ENCODE measurements around the gene ZNF536.

The ZNF536 gene

GRCh38 chr19:30539981-30540380 is 167.8 kb downstream of the ZNF536 start:
- DNase-seq, result no peak

GRCh38 chr19:30540761-30541160 is 168.6 kb downstream of the ZNF536 start:
- no peak for DNase-seq

GRCh38 chr19:30541575-30541974 is 169.4 kb downstream of the ZNF536 start:
- no peak for DNase-seq

GRCh38 chr19:30543243-30543945 is 171.2 kb downstream of the ZNF536 start:
- DNase-seq, result no peak

GRCh38 chr19:30545752-30546151 is 173.6 kb downstream of the ZNF536 start:
- no peak for DNase-seq

- no peak for DNase-seq
Measured at GRCh38 chr19:30546332-30546731, 174.1 kb downstream of the ZNF536 start.

GRCh38 chr19:30547246-30547645 is 175.1 kb downstream of the ZNF536 start:
- DNase-seq, result no peak

GRCh38 chr19:30549151-30549550 is 177.0 kb downstream of the ZNF536 start:
- DNase-seq, result no peak

- no peak for DNase-seq
Measured at GRCh38 chr19:30551271-30551670, 179.1 kb downstream of the ZNF536 start.

GRCh38 chr19:30552593-30552992 is 180.4 kb downstream of the ZNF536 start:
- no peak for DNase-seq

- DNase-seq, result no peak
Measured at GRCh38 chr19:30555075-30555790, 183.0 kb downstream of the ZNF536 start.

GRCh38 chr19:30555791-30556110 is 183.6 kb downstream of the ZNF536 start:
- DNase-seq, result no peak

- DNase-seq, result no peak
Measured at GRCh38 chr19:30556230-30556711, 184.1 kb downstream of the ZNF536 start.

- DNase-seq, result no peak
Measured at GRCh38 chr19:30557212-30557611, 185.0 kb downstream of the ZNF536 start.

- DNase-seq, result no peak
Measured at GRCh38 chr19:30557927-30558557, 185.9 kb downstream of the ZNF536 start.

- no peak for DNase-seq
Measured at GRCh38 chr19:30558793-30559192, 186.6 kb downstream of the ZNF536 start.

- no peak for DNase-seq
Measured at GRCh38 chr19:30559446-30559845, 187.3 kb downstream of the ZNF536 start.

GRCh38 chr19:30562981-30563380 is 190.8 kb downstream of the ZNF536 start:
- DNase-seq, result no peak

GRCh38 chr19:30563691-30564090 is 191.5 kb downstream of the ZNF536 start:
- no peak for DNase-seq

- no peak for DNase-seq
Measured at GRCh38 chr19:30564551-30565011, 192.4 kb downstream of the ZNF536 start.

GRCh38 chr19:30565636-30566035 is 193.5 kb downstream of the ZNF536 start:
- DNase-seq, result no peak

GRCh38 chr19:30566681-30567420 is 194.7 kb downstream of the ZNF536 start:
- DNase-seq, result no peak

- no peak for DNase-seq
Measured at GRCh38 chr19:30567536-30568232, 195.5 kb downstream of the ZNF536 start.

Data from CD4-positive, alpha-beta T cell treated with Interleukin-17A for 4 hours (primary cell).